Measurements from ENCODE around the gene KCNK16.
A peak's percentile ranks its signal among the peaks of the same experiment; 100 is the strongest.
"Not testable (repeated sequence)": the region's sequence is repeated elsewhere in the genome, so short reads cannot be mapped to it uniquely, and the experiment has no call there.

Gene KCNK16

DNA sequence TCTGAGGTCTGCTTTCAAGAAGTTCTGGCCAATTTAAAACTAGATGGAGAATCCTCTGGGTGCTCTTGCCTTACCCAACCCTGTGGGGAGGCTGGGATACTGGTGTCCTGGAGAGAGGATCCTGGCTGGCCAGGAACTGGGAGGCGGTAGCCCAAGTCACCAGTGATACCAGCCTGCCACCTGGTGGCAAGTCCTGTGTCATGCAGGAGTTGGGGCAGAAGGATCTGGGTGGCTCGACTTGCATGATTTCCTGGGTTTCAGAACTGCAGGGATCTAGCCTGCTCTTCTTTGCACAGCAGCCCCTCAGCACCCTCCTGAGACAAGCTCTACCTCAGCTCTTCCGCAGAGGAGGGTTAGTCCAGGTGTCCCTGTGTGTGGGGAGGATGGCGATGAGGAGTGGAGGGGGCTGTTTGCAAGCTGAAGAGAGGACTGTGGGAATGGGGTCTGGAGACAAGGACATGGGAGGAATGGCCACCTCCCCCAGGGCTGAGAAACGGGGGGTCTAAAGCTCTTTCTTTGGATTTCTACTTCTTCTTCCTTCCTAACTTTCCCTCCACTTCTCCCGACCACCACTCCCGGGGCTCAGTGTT is 12.5 kb downstream of the KCNK16 start:
- peak; percentile 48 for DNase-seq (ENCODE audit: low read depth)

DNA sequence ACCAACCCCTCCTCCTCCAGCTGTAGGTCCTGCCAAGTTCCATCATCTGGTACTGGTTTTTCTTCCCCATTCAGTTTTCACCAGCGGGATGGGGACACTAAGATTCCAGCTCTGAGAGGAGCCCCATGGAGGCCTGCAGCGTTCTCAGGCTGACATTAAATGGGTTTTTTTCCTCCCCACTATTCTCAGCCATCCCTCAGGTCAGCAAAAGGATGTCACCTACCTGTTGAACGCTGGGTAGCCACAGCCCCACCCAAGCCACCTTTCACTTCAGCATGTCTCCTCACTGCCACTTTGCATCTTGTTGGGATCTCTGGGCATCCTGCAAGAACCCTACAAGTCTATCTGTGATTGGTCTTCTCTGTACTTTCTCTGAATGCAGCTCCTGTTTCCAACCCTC is 15.0 kb downstream of the KCNK16 start:
- DNase-seq (ENCODE audit: low read depth) = no peak

DNA sequence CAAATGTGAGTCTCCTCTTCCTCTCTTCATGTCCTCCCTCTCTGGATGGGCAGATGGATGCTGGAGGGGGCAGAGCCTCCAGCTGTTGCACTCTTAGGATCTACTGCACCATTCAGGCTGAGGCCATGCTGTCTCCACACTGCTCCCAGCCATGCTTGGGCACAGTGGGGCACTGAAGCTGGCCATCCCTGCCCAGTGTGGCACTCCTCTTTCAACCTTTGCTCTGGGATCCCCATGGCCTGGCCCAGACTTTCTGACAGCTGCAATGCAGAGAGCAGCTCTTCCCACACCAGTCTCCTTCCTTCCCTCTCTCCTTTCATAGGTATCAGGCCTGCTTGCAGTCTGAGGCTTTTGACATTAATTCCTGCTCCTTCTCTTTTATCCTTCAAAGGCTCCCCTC is 17.6 kb downstream of the KCNK16 start:
- no peak for DNase-seq (ENCODE audit: low read depth)

DNA sequence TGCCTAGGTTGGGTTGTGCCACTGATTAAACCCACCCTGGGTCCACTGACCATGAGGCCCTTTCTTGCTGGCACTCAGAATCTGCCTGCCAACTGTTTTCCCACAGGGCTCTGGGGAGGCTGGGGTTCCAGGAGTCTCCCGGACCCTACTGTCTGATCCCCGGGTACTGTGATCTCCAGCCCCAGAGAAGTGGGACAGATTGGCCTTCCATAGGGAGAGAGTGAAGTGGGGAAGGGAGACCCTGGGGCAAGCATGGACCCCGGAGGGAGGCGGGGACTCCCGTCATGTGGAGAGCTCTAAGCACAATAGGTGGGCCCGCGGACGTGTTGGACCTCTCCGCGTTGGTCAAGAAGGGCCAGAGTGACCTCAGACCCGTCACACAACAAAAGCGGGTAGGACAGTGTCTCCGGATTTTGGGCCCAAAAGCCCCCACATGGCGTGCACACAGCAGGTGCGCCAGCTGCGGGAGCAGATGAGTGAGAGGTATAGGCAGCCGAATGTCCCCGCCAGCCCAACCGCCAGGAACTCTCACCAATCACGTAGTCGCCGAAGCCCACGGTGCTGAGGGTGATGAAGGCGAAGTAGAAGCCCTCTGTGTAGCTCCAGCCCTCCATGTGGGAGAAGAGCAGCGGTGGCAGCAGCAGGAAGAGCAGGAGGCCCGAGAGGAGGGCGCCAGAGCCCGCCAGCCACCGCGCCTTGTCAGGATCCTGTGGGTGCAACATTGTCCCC is 18.9 kb downstream of the KCNK16 start:
- no peak for DNase-seq (ENCODE audit: low read depth)

DNA sequence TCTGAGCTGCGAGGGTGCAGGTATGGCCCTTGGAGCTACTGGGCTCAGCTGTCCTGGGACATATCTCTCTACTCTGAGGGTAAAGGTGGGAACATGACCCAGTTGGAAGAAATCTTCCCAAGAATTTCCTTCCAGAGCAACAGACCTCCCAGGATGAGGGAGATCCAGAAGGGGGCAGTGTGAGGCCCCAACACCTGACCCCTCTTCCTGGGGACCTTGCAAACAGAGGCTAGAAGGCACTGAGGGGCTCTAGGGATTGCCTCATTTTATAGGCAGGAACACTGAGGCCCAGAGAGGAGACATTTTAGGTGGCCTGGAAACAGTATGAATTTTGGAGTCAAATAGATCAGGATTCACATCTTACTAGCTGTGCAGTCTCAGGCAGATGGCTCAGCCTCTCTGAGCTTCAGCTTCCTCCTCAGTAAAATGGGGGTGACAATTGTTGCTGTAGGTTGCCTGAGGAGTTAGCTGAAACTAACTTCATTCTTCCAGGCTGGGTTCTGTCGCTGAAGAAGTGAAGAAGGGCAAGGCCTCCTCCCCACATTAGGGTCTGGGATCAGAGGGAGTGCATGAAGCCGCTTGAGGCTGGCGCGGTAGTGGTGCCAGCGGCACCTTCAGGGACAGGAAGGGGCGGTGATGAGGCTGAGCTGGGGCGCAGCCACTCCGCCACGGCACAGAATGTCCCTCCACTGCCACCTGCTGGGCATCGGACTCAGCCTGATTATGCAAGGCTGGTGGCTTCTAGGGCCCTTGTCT is 19.7 kb downstream of the KCNK16 start:
- DNase-seq (ENCODE audit: low read depth) = peak; percentile 34

DNA sequence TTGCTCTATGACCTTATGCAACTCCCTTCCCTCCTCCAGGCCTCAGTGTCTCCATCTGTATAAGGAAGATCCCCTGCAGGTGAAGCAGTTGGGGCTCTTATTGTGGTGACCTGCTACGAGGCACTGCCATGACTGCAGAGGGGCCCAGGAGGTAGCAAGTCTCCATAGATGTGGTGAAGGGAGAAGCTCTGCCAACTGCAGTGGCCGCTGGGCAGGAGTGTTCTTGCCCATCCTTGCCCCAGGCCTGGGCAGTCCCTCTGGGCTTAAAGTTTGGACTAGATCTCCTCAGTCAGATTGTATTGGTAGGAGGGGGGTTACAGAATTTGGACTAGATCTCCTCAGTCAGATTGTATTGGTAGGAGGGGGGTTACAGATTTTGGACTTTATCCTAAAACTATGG is 20.5 kb downstream of the KCNK16 start:
- no peak for DNase-seq (ENCODE audit: low read depth)

DNA sequence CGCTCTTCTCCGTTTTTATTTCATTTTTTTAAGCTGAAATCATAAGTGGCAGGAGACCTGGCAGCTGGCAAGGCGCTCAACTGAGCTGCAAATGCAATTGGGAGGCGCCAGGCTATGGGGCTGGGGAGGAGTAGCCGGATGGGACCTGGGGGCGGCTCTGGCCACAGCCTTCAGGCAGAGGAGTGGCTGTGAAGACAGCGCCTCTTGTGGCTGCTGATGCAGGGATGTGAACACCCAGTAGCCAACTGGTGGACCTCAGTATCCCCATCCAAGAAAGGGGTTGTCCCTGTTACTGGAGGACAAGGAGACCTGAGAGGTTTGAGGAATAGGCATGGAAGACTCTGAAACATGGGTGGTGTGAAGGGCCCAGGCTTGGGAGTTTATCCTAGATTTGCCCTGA is 20.9 kb downstream of the KCNK16 start:
- no peak for DNase-seq (ENCODE audit: low read depth)

DNA sequence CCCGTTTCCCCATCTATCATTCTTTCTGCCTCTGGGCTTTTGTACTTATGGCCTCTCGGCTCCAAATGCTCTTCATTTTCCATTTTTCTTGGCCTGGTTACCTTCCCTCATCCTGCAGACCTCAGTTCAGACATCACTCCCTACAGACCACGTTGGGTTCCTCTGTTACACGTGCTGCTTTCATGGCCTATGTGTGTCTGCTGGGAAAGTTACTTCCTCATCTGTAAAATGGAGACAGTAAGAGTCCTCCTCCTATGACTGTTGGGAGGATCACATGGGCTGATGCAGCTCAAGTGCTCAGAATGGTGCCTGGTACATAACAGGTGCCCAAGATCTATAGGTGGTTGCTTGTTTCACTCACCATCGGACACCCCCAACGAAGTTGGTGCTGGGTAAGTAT is 21.8 kb downstream of the KCNK16 start:
- no peak for DNase-seq (ENCODE audit: low read depth)

DNA sequence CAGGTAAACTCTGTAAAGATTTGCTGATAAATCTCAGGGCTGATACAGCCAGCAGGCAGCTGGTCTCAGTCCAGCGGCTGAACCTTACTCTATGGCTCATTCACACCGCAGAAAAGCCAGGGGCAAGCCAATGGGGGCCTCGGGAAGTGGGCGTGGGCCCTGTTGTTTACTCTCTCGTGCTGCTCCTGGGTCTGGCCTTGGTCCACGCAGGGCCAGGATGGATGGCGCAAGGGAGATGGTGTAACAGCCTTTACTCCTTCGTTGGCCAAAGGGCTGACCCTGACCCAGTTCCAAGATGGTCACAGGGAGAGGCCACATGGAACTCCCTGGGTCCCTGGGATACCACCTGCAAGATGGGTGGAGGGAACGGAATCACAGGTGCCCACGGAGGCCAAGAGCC is 24.4 kb downstream of the KCNK16 start:
- no peak for DNase-seq (ENCODE audit: low read depth)

DNA sequence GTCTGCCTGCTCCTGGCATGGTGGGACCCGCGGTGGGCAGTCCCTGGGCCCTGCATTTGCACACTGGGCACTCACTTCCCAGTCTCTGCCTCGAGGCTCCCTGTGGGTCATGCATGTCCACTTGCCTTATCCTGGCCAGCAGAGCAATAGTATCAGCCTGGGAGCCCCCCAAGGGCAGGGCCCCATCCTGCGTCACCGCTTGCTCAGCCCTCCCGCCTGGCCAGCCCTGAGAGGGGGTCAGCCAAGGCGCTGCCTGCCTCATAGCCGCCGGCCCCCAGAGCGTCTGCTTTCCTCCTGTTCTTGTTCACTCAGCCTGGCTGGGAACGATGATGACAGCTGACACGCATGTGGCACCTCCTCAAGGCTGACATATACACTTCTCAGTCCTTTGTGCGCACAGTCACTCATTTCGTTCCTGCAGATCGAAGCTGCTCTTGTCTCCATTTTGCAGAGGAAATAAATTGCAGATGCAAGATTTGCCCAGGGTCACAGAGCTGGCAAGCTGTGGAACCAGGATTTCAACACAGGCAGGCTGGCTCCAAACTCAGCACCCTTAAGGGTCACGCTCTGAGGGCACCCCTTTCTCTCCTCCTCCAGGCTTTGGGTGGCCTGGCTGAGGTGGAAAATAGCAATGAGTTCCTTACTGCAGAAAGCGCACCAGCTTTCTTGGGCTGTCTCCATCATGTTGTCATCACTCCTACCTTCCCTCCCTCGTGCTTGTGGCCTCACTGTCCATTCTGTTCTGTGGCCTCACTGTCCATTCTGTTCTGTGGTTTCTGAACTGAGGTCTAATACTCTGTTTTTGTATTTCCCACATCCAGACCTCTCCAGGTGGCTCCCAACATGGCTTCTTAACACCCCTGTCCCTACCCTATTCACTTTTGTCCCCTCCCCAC is 25.5 kb downstream of the KCNK16 start:
- DNase-seq (ENCODE audit: low read depth) = peak; percentile 26

DNA sequence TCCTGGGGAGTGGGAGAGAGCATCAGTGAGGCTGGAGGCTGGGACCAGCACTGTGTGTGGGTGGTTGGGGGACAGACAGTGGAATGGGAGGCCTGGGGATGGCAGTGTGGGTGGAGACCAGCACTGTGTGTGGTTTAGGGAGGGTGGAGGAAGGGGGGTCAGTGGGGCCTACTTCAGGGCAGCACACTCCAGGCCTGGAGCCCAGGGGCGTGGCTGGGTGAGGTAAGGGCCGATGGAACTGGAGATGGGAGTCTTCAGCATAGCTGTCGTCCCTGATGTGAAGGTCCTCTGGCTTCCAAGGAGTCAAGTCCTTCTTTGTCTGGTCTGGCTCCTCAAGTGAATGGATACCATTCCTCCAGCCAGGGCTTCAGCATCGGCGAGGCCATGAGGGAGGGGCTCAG is 26.9 kb downstream of the KCNK16 start:
- no peak for DNase-seq (ENCODE audit: low read depth)

DNA sequence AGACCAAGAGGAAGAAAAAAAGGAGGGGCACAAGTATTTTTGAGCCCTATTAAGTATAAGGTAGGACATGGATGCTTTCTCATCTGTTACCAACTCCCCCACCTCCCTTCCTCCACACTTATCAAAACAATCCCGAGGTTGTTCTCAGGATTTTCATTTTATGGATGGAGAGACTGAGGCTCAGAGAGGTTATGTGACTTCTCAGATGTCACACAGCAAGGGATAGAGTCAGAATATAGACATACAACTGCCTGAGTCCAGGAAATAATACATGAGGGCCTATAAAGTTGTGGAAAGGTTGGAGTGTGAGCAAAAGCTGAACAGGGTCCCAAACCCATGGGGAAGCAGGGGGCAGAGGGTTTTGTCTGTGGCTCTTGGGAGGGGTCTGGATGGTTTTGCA is 27.6 kb downstream of the KCNK16 start:
- DNase-seq (ENCODE audit: low read depth) = no peak

DNA sequence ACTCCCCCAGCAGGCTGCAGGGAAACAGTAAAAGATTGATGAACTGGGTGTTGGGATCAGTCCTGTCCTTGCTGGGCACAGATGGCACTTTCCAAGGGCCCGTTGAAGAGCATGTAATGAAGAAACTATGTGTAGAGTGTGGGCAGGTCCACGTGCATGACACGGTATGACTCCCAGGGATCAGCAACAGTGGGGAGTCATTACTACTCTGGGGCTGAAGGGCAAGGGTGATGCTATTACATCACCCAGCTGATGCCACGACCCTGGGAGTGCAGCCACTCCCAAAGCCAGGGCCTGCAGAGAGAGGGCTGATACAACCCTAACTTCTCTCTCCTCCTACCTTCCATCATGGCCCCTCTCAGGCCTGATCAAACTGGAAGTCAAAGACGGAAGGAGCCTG is 28.4 kb downstream of the KCNK16 start:
- DNase-seq (ENCODE audit: low read depth) = no peak

DNA sequence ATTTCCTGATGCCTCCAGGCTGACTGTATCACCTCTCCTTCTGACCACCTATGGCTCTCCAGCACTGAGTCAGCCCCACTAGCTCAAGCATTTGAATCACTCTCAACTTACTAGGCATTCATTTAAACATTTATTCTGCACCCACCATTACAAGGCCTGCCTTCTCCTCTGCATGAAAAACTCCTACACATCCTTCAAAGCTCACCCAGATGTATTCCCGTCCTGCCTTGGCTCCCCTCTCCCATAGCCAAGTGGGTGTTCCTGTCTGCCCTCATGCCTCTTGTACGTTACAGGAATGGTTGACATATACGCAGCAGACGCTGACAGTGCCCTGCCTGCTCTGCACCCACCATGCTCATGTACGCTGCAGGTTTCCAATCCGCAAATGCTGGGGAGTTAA is 29.9 kb downstream of the KCNK16 start:
- DNase-seq (ENCODE audit: low read depth) = no peak

DNA sequence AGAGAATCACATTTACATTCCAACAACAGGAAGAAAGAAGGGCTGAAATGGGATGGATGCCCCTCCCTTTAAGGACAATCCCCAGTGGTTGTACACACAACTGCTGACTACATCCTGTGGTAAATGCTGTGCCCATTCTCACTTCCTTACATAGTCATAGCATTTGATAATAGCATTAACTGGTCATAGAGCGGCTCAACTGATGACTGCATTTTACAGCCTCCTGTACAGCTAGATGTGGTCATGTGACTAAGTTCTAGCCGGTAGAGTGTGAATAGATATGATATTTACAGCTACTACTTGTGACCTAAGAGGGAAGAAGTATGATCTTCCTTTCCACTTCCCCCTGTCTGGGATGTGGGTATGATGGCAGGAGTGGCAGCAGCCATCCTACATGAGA is 33.0 kb downstream of the KCNK16 start:
- no peak for DNase-seq (ENCODE audit: low read depth)

DNA sequence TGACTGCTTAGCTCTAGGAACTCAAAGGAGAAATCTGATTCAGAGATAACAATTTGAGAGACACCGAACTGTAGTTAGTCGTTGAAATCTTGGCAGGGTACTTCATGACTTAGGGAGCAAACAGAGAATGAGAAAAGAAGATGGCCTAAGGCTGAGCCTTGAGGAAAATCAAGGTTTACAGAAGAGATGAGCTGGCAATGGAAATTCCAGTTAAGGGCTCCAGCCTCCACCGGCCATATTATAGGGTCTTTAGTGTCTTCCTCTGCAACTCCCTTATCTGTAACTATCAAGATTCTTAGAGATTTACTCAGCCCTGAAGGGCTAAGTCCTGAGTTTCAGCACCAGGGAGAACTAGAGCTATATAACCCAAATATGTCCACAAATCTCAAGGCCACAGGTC is 34.9 kb downstream of the KCNK16 start:
- DNase-seq (ENCODE audit: low read depth) = no peak

DNA sequence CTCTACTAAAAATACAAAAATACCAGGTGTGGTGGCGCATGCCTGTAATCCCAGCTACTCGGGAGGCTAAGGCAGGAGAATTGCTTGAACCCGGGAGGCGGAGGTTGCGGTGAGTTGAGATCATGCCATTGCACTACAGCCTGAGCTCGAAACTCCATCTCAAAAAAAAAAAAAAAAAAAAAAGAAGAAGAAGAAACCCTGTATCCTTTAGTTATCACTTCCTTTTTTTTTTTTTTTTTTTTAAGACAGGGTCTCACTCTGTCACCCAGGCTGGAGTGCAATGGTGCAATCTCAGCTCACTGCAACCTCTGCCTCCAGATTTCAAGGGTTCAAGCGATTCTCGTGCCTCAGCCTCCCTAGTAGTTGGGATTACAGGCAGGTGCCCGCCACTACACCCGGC is 35.9 kb downstream of the KCNK16 start:
- DNase-seq (ENCODE audit: low read depth) = not testable (repeated sequence)

DNA sequence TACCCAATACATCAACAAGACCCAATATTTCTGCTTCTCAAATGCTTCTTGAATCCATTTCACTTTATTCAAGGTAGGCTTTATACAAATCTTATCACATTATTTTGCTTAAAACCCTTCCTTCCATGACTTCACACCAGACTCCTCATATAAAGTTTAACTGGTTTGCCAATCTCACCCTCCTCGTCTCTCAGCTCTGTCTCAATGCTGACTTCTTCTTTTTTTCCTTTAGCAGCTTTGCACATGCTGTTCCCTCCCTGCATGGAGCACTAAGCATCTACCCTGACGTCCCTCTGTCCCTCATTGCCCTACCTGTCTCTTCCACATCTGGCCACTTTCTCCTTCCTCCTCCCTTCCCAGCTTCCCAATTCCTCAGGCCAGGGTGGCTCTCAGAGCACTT is 39.7 kb downstream of the KCNK16 start:
- no peak for DNase-seq (ENCODE audit: low read depth)

DNA sequence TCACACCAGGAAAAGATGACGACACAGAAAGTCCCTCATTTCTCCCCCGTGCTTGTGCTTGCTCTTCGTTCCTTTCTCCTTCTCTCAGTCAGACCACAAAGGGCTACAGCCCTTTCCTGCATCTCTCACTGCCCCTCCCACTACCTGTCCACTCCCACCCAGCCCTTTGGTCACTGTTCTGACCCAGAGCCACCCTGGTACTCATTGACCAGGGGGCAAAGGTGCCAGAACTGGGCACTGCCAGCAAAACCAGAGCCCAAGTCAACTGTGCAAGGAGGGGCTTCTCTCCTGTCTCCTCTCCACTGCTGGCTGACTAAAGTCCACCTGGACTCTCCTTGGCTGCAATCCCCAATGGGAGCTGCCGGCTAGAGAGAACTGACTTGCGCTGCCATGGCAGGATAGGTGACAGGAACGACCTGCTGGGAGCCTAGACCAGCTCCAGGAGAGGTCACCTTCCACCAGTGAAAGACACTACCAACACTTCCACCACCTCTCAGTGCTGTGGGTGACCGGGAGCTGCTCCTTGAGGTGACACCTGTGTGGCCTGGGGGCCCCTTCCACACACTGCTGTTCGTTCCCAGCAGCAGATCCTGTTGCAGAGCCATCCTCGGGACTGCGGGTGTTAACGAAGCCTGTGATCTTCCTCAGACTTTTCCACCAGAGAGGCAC is 41.1 kb downstream of the KCNK16 start:
- no peak for DNase-seq (ENCODE audit: low read depth)

DNA sequence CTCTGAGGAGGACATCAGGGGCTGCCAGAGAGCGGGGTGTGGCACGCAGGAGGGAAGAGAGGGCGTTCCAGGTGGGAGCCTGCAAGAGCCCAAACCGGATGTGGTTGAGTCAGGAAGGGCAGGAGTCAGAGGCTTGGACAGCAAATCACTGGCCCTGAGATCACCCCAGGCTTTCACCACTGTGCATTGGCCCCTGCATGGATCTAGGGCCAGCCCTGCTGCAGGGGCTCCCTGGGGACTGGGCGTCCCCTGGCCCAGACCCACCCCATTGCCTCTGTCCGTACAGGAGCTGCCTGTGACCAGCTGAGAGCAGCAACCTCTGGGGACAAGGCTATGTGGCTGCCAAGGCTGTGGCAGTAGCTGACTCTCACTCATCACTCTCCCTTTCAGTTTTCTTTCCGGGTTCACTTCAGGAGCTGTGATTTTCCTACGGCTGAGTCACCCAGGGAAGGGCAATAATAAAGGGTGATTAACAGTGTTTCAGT is 42.2 kb downstream of the KCNK16 start:
- peak; percentile 50 for DNase-seq (ENCODE audit: low read depth)

DNA sequence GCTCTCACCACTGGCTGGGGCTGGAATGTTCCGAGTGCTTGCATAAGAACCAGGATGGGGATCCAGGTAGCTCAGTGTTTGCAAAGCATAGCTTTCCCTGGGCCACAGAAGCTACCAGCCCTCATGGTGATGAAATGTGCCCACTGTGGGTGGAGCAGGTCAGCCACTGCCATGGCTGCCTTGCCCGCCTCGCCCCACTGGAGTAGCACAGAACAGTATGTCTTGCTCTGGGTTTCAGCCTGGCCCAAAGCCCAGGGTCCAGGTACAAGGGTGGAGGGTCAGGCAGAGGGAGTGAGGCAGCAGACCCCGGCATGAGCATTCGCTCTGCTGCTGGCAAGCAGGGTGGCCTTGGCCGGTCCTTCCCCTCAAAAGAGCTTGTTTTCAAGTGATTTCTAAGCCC is 43.0 kb downstream of the KCNK16 start:
- no peak for DNase-seq (ENCODE audit: low read depth)

Measured in stromal cell of bone marrow (primary cell).